ENCODE data around the gene UBE2QL1.

Gene UBE2QL1

GRCh38 chr5:6496636-6497035 is 48.0 kb downstream of the UBE2QL1 start:
- H3K27me3 ChIP-seq (ENCODE audit: insufficient read depth, low read length) = peaks cover 29% of the 10 kb centered on the region
- H3K4me3 ChIP-seq (ENCODE audit: low read depth, low read length) = no peak overlapping the region
- no peaks in the 10 kb centered on the region for H3K4me1 ChIP-seq (ENCODE audit: control insufficient read depth, insufficient read depth, low read length, unreplicated experiment)
- no peak overlapping the region for H3K27ac ChIP-seq (ENCODE audit: low read depth, low read length)
- no peaks in the 10 kb centered on the region for H3K36me3 ChIP-seq (ENCODE audit: insufficient read depth, low read length)
- no peak overlapping the region for H2AFZ ChIP-seq (ENCODE audit: low read length, unreplicated experiment)
- no peaks in the 10 kb centered on the region for H3K79me2 ChIP-seq (ENCODE audit: control insufficient read depth, insufficient read depth, low read length, unreplicated experiment)

GRCh38 chr5:6497262-6497661 is 48.6 kb downstream of the UBE2QL1 start:
- Histone ChIP-seq H3K27me3 (ENCODE audit: insufficient read depth, low read length) (peaks cover 24% of the 10 kb centered on the region), H3K4me1 (ENCODE audit: control insufficient read depth, insufficient read depth, low read length, unreplicated experiment) (no peaks in the 10 kb centered on the region), H3K27ac (ENCODE audit: low read depth, low read length) (no peak overlapping the region)

GRCh38 chr5:6498968-6499367 is 50.3 kb downstream of the UBE2QL1 start:
- Histone ChIP-seq H2AFZ (ENCODE audit: low read length, unreplicated experiment) (no peak overlapping the region), H3K27me3 (ENCODE audit: insufficient read depth, low read length) (peaks cover 24% of the 10 kb centered on the region), H3K36me3 (ENCODE audit: insufficient read depth, low read length) (no peaks in the 10 kb centered on the region), H3K4me3 (ENCODE audit: low read depth, low read length) (no peak overlapping the region), H3K4me1 (ENCODE audit: control insufficient read depth, insufficient read depth, low read length, unreplicated experiment) (no peaks in the 10 kb centered on the region), H3K79me2 (ENCODE audit: control insufficient read depth, insufficient read depth, low read length, unreplicated experiment) (no peaks in the 10 kb centered on the region), H3K27ac (ENCODE audit: low read depth, low read length) (no peak overlapping the region)

More at GRCh38 chr5:6497262-6497661, 48.6 kb downstream of the UBE2QL1 start:
- Histone ChIP-seq H3K4me3 (ENCODE audit: low read depth, low read length) (no peak overlapping the region), H2AFZ (ENCODE audit: low read length, unreplicated experiment) (no peak overlapping the region), H3K36me3 (ENCODE audit: insufficient read depth, low read length) (no peaks in the 10 kb centered on the region), H3K79me2 (ENCODE audit: control insufficient read depth, insufficient read depth, low read length, unreplicated experiment) (no peaks in the 10 kb centered on the region)

- no peak overlapping the region for H3K4me3 ChIP-seq (ENCODE audit: low read depth, low read length)
Observed at GRCh38 chr5:6501701-6502100, 53.0 kb downstream of the UBE2QL1 start.

GRCh38 chr5:6502421-6502820 is 53.8 kb downstream of the UBE2QL1 start:
- no peaks in the 10 kb centered on the region for H3K4me1 ChIP-seq (ENCODE audit: control insufficient read depth, insufficient read depth, low read length, unreplicated experiment)
- no peaks in the 10 kb centered on the region for H3K79me2 ChIP-seq (ENCODE audit: control insufficient read depth, insufficient read depth, low read length, unreplicated experiment)
- H3K27me3 ChIP-seq (ENCODE audit: insufficient read depth, low read length) = peaks cover 1% of the 10 kb centered on the region; the same call in 1 of the 2 replicates
- no peaks in the 10 kb centered on the region for H3K36me3 ChIP-seq (ENCODE audit: insufficient read depth, low read length)
- H3K4me3 ChIP-seq (ENCODE audit: low read depth, low read length) = no peak overlapping the region
- H2AFZ ChIP-seq (ENCODE audit: low read length, unreplicated experiment) = no peak overlapping the region
- no peak overlapping the region for H3K27ac ChIP-seq (ENCODE audit: low read depth, low read length)

More at GRCh38 chr5:6501701-6502100, 53.0 kb downstream of the UBE2QL1 start:
- Histone ChIP-seq H3K27ac (ENCODE audit: low read depth, low read length) (no peak overlapping the region), H3K79me2 (ENCODE audit: control insufficient read depth, insufficient read depth, low read length, unreplicated experiment) (no peaks in the 10 kb centered on the region), H3K4me1 (ENCODE audit: control insufficient read depth, insufficient read depth, low read length, unreplicated experiment) (no peaks in the 10 kb centered on the region), H2AFZ (ENCODE audit: low read length, unreplicated experiment) (no peak overlapping the region), H3K36me3 (ENCODE audit: insufficient read depth, low read length) (no peaks in the 10 kb centered on the region), H3K27me3 (ENCODE audit: insufficient read depth, low read length) (peaks cover 8% of the 10 kb centered on the region)

GRCh38 chr5:6503342-6503741 is 54.7 kb downstream of the UBE2QL1 start:
- no peak overlapping the region for H2AFZ ChIP-seq (ENCODE audit: low read length, unreplicated experiment)
- H3K27ac ChIP-seq (ENCODE audit: low read depth, low read length) = no peak overlapping the region
- no peaks in the 10 kb centered on the region for H3K4me1 ChIP-seq (ENCODE audit: control insufficient read depth, insufficient read depth, low read length, unreplicated experiment)
- no peak overlapping the region for H3K4me3 ChIP-seq (ENCODE audit: low read depth, low read length)
- no peaks in the 10 kb centered on the region for H3K79me2 ChIP-seq (ENCODE audit: control insufficient read depth, insufficient read depth, low read length, unreplicated experiment)
- H3K27me3 ChIP-seq (ENCODE audit: insufficient read depth, low read length) = no peaks in the 10 kb centered on the region
- H3K36me3 ChIP-seq (ENCODE audit: insufficient read depth, low read length) = no peaks in the 10 kb centered on the region

- Histone ChIP-seq H3K27me3 (ENCODE audit: insufficient read depth, low read length) (no peaks in the 10 kb centered on the region), H2AFZ (ENCODE audit: low read length, unreplicated experiment) (no peak overlapping the region), H3K4me3 (ENCODE audit: low read depth, low read length) (no peak overlapping the region), H3K27ac (ENCODE audit: low read depth, low read length) (no peak overlapping the region), H3K4me1 (ENCODE audit: control insufficient read depth, insufficient read depth, low read length, unreplicated experiment) (no peaks in the 10 kb centered on the region), H3K36me3 (ENCODE audit: insufficient read depth, low read length) (no peaks in the 10 kb centered on the region), H3K79me2 (ENCODE audit: control insufficient read depth, insufficient read depth, low read length, unreplicated experiment) (no peaks in the 10 kb centered on the region)
Observed at GRCh38 chr5:6504677-6505415, 56.2 kb downstream of the UBE2QL1 start.

GRCh38 chr5:6505416-6505755 is 56.7 kb downstream of the UBE2QL1 start:
- H3K79me2 ChIP-seq (ENCODE audit: control insufficient read depth, insufficient read depth, low read length, unreplicated experiment) = no peaks in the 10 kb centered on the region

GRCh38 chr5:6505783-6506557 is 57.3 kb downstream of the UBE2QL1 start:
- H3K36me3 ChIP-seq (ENCODE audit: insufficient read depth, low read length) = no peaks in the 10 kb centered on the region
- no peaks in the 10 kb centered on the region for H3K4me1 ChIP-seq (ENCODE audit: control insufficient read depth, insufficient read depth, low read length, unreplicated experiment)
- no peak overlapping the region for H2AFZ ChIP-seq (ENCODE audit: low read length, unreplicated experiment)
- no peaks in the 10 kb centered on the region for H3K27me3 ChIP-seq (ENCODE audit: insufficient read depth, low read length)
- H3K79me2 ChIP-seq (ENCODE audit: control insufficient read depth, insufficient read depth, low read length, unreplicated experiment) = no peaks in the 10 kb centered on the region
- no peak overlapping the region for H3K27ac ChIP-seq (ENCODE audit: low read depth, low read length)
- no peak overlapping the region for H3K4me3 ChIP-seq (ENCODE audit: low read depth, low read length)

More at GRCh38 chr5:6505416-6505755, 56.7 kb downstream of the UBE2QL1 start:
- Histone ChIP-seq H3K27me3 (ENCODE audit: insufficient read depth, low read length) (no peaks in the 10 kb centered on the region), H3K4me1 (ENCODE audit: control insufficient read depth, insufficient read depth, low read length, unreplicated experiment) (no peaks in the 10 kb centered on the region), H3K4me3 (ENCODE audit: low read depth, low read length) (no peak overlapping the region), H3K27ac (ENCODE audit: low read depth, low read length) (no peak overlapping the region), H2AFZ (ENCODE audit: low read length, unreplicated experiment) (no peak overlapping the region), H3K36me3 (ENCODE audit: insufficient read depth, low read length) (no peaks in the 10 kb centered on the region)

- Histone ChIP-seq H3K4me1 (ENCODE audit: control insufficient read depth, insufficient read depth, low read length, unreplicated experiment) (no peaks in the 10 kb centered on the region), H3K79me2 (ENCODE audit: control insufficient read depth, insufficient read depth, low read length, unreplicated experiment) (no peaks in the 10 kb centered on the region), H2AFZ (ENCODE audit: low read length, unreplicated experiment) (no peak overlapping the region), H3K36me3 (ENCODE audit: insufficient read depth, low read length) (no peaks in the 10 kb centered on the region), H3K27ac (ENCODE audit: low read depth, low read length) (no peak overlapping the region), H3K27me3 (ENCODE audit: insufficient read depth, low read length) (no peaks in the 10 kb centered on the region), H3K4me3 (ENCODE audit: low read depth, low read length) (no peak overlapping the region)
Observed at GRCh38 chr5:6506611-6507010, 58.0 kb downstream of the UBE2QL1 start.

GRCh38 chr5:6508931-6509330 is 60.3 kb downstream of the UBE2QL1 start:
- Histone ChIP-seq H2AFZ (ENCODE audit: low read length, unreplicated experiment) (no peak overlapping the region), H3K27ac (ENCODE audit: low read depth, low read length) (no peak overlapping the region), H3K4me3 (ENCODE audit: low read depth, low read length) (no peak overlapping the region), H3K27me3 (ENCODE audit: insufficient read depth, low read length) (peaks cover 9% of the 10 kb centered on the region; the same call in 1 of the 2 replicates), H3K4me1 (ENCODE audit: control insufficient read depth, insufficient read depth, low read length, unreplicated experiment) (no peaks in the 10 kb centered on the region), H3K36me3 (ENCODE audit: insufficient read depth, low read length) (no peaks in the 10 kb centered on the region), H3K79me2 (ENCODE audit: control insufficient read depth, insufficient read depth, low read length, unreplicated experiment) (no peaks in the 10 kb centered on the region)
